Measurements from ENCODE around the gene SPC24. TPM values are rescaled to one million over a fixed set of nuclear protein-coding genes. Genes with fewer than 3 reads are reported as not detected.

SPC24 gene
- total RNA-seq, 1 experiment from 2014 or later = 59.2 TPM

DNA sequence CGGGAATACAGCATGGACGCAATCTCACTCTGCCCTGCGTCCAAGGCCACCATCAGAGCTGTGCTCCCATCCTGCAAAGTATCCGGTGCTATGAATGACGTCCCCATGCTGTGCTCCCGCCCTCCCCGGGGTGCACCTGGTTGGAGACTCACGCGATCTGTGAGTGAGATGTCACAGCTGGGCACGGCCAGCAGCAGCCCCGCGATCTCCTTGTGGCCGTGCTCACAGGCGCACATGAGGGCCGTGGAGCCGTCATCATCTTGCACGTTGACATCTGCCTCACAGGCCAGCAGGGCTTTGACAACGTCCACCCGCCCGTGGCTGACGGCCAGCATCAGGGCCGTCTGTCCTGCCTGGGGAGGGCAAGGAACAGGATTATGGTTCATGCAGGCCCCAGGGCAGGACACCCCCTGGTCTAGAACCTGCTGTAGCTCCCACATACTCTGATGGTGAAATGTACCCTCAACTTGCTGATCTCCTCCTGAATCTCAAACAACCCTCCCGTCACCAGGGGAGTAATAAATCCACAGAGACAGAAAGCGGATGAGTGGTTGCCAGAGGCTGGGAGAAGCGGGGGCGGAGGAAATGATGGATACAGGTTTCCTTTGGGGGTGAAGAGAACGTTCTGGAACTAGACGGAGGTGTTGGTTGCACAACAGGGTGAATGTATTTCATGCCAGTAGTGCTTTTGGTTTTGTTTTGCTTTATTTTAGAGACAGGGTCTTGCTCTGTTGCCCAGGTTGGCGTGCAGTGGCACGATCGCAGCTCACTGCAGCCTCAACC is 14.5 kb upstream of the SPC24 start:
- intact Hi-C loops (cut with micrococcal nuclease; ENCODE audit: unreplicated experiment) = no loop called here
- peaks cover 14% of the 10 kb centered on the region; the same call in 1 of the 2 replicates for H3K4me1 ChIP-seq (replicated peaks; ENCODE audit: insufficient read depth)

DNA sequence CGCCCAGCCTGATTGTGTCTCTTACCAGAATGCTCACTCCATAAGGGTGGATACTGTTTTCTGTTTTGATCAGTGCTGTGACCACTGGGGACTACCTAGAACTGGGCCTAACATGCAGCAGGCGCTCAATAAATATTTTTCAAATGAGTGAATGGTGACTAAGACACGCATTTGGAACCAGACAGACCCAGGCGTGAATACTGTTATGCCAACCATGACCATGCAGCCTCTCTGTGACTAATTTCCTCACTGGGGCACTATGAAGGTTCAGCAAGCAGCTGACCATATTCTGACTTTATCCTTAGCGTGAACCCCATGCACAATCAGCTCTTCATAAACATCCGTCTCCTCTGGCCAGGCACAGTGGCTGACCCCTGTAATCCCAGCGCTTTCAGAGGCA is 13.0 kb upstream of the SPC24 start:
- no peaks in the 10 kb centered on the region for H3K36me3 ChIP-seq (ENCODE audit: low read depth)
- H3K4me3 ChIP-seq = no peak overlapping the region
- peak; percentile 21 to 69 for DNase-seq
- peaks cover 20% of the 10 kb centered on the region for H3F3A ChIP-seq (ENCODE audit: insufficient read depth, low read depth)
- no peak overlapping the region for H3K4me2 ChIP-seq
- ChIA-PET CTCF (interaction anchor here (0.5 kb wide), 1 partner anchor 15 kb away, joined by 3 read pairs; no protein-coding TSS in a partner anchor), POLR2A (ENCODE audit: unreplicated experiment) (no interaction called here)
- no peaks in the 10 kb centered on the region for H4K20me1 ChIP-seq (ENCODE audit: insufficient read depth)
- H3K79me2 ChIP-seq (ENCODE audit: low read depth) = no peaks in the 10 kb centered on the region
- H3K4me1 ChIP-seq (replicated peaks; ENCODE audit: insufficient read depth) = peaks cover 14% of the 10 kb centered on the region; the same call in 1 of the 2 replicates
- H3K27me3 ChIP-seq (ENCODE audit: insufficient read depth, low read depth) = no peaks in the 10 kb centered on the region
- H3K9me3 ChIP-seq (ENCODE audit: insufficient read depth, low read depth) = no peaks in the 10 kb centered on the region
- no peaks in the 10 kb centered on the region for H3K9me2 ChIP-seq (ENCODE audit: insufficient read depth)
- intact Hi-C loops (cut with micrococcal nuclease; ENCODE audit: unreplicated experiment) = no loop called here
- no peak overlapping the region for H2AFZ ChIP-seq
- BruUV-seq (replicated peaks) = no TSS peak
- no peak for TF ChIP-seq EZH2 (IDR thresholded peaks at IDR 0.05; ENCODE audit: low read depth)
- TF ChIP-seq, protein P1, sequence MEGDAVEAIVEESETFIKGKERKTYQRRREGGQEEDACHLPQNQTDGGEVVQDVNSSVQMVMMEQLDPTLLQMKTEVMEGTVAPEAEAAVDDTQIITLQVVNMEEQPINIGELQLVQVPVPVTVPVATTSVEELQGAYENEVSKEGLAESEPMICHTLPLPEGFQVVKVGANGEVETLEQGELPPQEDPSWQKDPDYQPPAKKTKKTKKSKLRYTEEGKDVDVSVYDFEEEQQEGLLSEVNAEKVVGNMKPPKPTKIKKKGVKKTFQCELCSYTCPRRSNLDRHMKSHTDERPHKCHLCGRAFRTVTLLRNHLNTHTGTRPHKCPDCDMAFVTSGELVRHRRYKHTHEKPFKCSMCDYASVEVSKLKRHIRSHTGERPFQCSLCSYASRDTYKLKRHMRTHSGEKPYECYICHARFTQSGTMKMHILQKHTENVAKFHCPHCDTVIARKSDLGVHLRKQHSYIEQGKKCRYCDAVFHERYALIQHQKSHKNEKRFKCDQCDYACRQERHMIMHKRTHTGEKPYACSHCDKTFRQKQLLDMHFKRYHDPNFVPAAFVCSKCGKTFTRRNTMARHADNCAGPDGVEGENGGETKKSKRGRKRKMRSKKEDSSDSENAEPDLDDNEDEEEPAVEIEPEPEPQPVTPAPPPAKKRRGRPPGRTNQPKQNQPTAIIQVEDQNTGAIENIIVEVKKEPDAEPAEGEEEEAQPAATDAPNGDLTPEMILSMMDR (conservative IDR thresholded peaks at IDR 0.05) = no peak
- H3K27ac ChIP-seq = peak overlapping the region; percentile 53

More for the DNA sequence above, 14.5 kb upstream of the SPC24 start:
- Histone ChIP-seq H3K36me3 (ENCODE audit: low read depth) (no peaks in the 10 kb centered on the region), H4K20me1 (ENCODE audit: insufficient read depth) (no peaks in the 10 kb centered on the region), H3F3A (ENCODE audit: insufficient read depth, low read depth) (peaks cover 20% of the 10 kb centered on the region), H3K9me2 (ENCODE audit: insufficient read depth) (no peaks in the 10 kb centered on the region), H3K4me3 (no peak overlapping the region), H3K27ac (no peak overlapping the region), H2AFZ (no peak overlapping the region), H3K9me3 (ENCODE audit: insufficient read depth, low read depth) (no peaks in the 10 kb centered on the region), H3K79me2 (ENCODE audit: low read depth) (no peaks in the 10 kb centered on the region), H3K4me2 (no peak overlapping the region), H3K27me3 (ENCODE audit: insufficient read depth, low read depth) (no peaks in the 10 kb centered on the region)
- ChIA-PET POLR2A (ENCODE audit: unreplicated experiment) (no interaction called here), CTCF (no interaction called here)
- no TSS peak for BruUV-seq (replicated peaks)
- no peak for DNase-seq
- TF ChIP-seq EZH2 (IDR thresholded peaks at IDR 0.05; ENCODE audit: low read depth) = no peak
- TF ChIP-seq, protein P1 (conservative IDR thresholded peaks at IDR 0.05) = no peak

DNA sequence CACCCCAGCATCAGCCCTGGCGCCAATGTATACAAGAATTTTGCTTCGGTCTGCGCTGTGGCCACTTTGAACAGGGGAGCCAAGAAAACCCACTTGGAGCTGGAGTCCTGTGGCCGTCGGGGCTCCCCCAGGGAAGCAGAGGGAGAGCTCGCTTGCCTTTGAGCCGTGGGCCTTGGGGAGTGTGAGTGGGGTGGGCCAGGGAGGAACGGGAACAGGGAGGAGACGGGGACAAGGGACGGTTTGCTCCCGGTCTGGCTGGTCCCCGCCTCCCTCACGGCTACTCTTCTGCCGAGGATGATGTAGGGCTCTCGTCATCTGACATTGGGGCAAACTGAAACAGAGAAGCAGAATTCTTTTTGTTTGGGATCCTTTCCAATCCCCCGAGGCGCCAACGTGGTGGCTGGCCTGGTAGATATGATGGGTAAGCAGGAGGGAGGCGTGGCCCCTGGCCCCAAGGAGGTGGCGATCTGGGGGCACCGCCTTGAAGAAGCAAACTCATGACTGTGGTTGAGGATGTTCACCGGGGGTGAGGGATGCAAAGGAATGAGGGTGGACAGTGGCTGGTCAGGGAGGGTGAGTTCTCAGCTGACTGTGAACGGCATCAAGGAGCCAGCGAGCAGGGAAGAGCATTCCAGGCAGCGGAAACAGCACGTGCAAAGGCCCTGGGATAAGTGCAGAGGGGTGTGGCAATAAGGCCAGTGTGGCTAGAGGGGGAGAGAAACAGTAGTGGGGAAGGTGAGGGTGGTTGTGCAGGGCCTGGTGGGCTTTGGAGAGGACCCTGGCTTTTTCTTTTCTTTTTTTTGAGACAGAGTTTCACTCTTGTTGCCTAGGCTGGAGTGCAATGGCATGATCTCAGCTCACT is 10.9 kb upstream of the SPC24 start:
- Histone ChIP-seq H3K4me2 (no peak overlapping the region), H2AFZ (no peak overlapping the region), H3K4me3 (no peak overlapping the region), H3K4me1 (replicated peaks; ENCODE audit: insufficient read depth) (peaks cover 14% of the 10 kb centered on the region; the same call in 1 of the 2 replicates), H4K20me1 (ENCODE audit: insufficient read depth) (no peaks in the 10 kb centered on the region), H3K9me2 (ENCODE audit: insufficient read depth) (no peaks in the 10 kb centered on the region), H3K27ac (no peak overlapping the region), H3F3A (ENCODE audit: insufficient read depth, low read depth) (peaks cover 20% of the 10 kb centered on the region), H3K9me3 (ENCODE audit: insufficient read depth, low read depth) (no peaks in the 10 kb centered on the region), H3K36me3 (ENCODE audit: low read depth) (no peaks in the 10 kb centered on the region), H3K27me3 (ENCODE audit: insufficient read depth, low read depth) (no peaks in the 10 kb centered on the region), H3K79me2 (ENCODE audit: low read depth) (no peaks in the 10 kb centered on the region)
- DNase-seq = no peak
- no peak for TF ChIP-seq EZH2 (IDR thresholded peaks at IDR 0.05; ENCODE audit: low read depth)
- TF ChIP-seq, protein P1 (conservative IDR thresholded peaks at IDR 0.05) = no peak
- intact Hi-C loops (cut with micrococcal nuclease; ENCODE audit: unreplicated experiment) = no loop called here
- CTCF ChIA-PET = no interaction called here
- BruUV-seq (replicated peaks) = no TSS peak
- POLR2A ChIA-PET (ENCODE audit: unreplicated experiment) = interaction anchor here (0.6 kb wide), 1 partner anchor 660 kb away, joined by 4 read pairs; no protein-coding TSS in a partner anchor

Measured in PC-9 (cell line).